ENCODE measurements around the gene PIAS4. TPM values are rescaled to one million over a fixed set of nuclear protein-coding genes. Genes with fewer than 3 reads are reported as not detected.

PIAS4 gene
- total RNA-seq, 1 donor from 2014 or later = 14.7 TPM

GRCh38 chr19:4023600-4024398 is 16.3 kb downstream of the PIAS4 start:
- no peak for DNase-seq

- no peak for DNase-seq
Measured at GRCh38 chr19:4025317-4025716, 17.8 kb downstream of the PIAS4 start.

- DNase-seq = no peak
Measured at GRCh38 chr19:4027146-4027545, 19.6 kb downstream of the PIAS4 start.

- DNase-seq = no peak
Measured at GRCh38 chr19:4028334-4029246, 21.1 kb downstream of the PIAS4 start.

- DNase-seq = no peak
Measured at GRCh38 chr19:4029247-4029614, 21.7 kb downstream of the PIAS4 start.

- no peak for DNase-seq
Measured at GRCh38 chr19:4030552-4030951, 23.0 kb downstream of the PIAS4 start.

- DNase-seq = no peak
Measured at GRCh38 chr19:4030981-4031380, 23.4 kb downstream of the PIAS4 start.

GRCh38 chr19:4031420-4031819 is 23.9 kb downstream of the PIAS4 start:
- no peak for DNase-seq

- DNase-seq = no peak
Measured at GRCh38 chr19:4032436-4032835, 24.9 kb downstream of the PIAS4 start.

- no peak for DNase-seq
Measured at GRCh38 chr19:4033028-4033956, 25.8 kb downstream of the PIAS4 start.

GRCh38 chr19:4034048-4035017 is 26.8 kb downstream of the PIAS4 start:
- no peak for DNase-seq

- DNase-seq = no peak
Measured at GRCh38 chr19:4035018-4035566, 27.6 kb downstream of the PIAS4 start.

- no peak for DNase-seq
Measured at GRCh38 chr19:4035582-4035981, 28.0 kb downstream of the PIAS4 start.

GRCh38 chr19:4036576-4037300 is 29.2 kb downstream of the PIAS4 start:
- DNase-seq = no peak

- DNase-seq = no peak
Measured at GRCh38 chr19:4037301-4037949, 29.9 kb downstream of the PIAS4 start.

GRCh38 chr19:4038057-4038456 is 30.5 kb downstream of the PIAS4 start:
- DNase-seq = no peak

- DNase-seq = no peak
Measured at GRCh38 chr19:4038661-4039423, 31.3 kb downstream of the PIAS4 start.

GRCh38 chr19:4042064-4042730 is 34.7 kb downstream of the PIAS4 start:
- DNase-seq = no peak
